ENCODE results near the gene STAB2.

GRCh38 chr12:103799504-103799856 is 212.4 kb downstream of the STAB2 start:
- TF ChIP-seq CTCF (IDR thresholded peaks at IDR 0.05) (no peak), POLR2A (IDR thresholded peaks at IDR 0.05) (no peak)
